GM18907 (cell line): ENCODE results near the gene CD48.

Experiments
- ATAC-seq: cut with Tn5 transposase; IDR thresholded peaks from one replicate; pipeline ENCODE4 v1.9.1; 2021; ENCODE audit warnings: mild to moderate bottlenecking, moderate library complexity; ENCODE audit not compliant: unreplicated experiment

Gene CD48

DNA sequence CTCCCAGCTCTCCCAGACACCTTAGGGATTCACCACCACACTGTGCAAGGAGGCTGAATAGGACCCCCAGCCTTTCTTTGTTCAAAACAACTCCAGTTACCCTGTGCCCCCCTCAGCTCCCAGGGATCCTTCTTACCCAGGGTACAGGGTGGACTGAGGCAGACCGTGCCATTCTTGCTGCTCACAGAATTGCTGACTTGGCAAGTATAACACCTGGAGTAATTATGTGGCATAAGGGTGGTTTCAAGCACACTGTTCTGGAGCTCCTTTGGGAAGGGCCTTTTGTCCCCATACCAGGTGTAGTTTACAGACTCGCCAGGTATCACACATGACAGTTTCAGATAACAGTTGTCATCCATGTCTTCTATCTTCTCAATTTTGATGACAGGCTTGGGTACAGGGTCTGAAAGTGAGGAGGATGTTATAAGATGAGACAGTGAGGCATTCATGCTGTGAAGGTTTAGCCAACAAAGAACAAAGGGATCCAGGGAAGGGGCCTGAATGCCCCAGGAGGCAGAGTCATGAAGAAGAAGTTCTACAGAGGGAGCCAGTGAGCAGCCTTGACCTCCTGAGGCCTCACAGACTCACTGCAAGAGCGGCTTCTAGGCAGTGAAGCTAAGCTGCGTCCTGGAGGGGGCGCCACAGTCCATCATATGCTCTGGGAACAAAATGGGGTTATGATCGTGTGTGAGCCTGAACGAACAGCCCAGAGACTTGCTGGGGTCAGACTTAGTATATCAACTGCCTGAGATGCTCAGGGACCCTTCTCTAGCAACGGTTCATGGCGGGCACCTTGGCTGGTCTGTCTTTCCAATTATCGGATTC, 30.3 kb downstream of the CD48 start:
- ATAC-seq, result peak; percentile 54

DNA sequence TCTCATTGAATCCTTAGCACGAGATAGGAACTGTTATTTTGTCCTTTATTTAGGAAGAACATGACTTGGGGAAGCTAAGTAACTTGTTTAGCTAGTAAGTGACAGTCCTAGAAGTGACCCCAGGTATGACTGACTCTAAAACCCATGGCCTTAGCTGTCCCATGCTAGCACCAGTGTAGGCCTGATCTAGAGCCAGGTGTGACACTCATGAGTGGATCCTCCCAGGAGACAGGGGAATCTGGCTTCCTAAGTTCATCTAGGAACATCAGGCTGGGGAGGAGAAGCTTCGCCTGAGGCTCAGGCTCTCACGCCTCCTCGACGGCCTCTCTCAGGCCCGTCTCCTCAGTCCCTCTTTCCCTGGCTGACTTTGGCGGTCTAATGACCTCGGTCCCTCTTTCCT, 31.2 kb downstream of the CD48 start:
- no peak for ATAC-seq

- ATAC-seq, result no peak
Observed at GRCh38 chr1:160679893-160680292, 31.7 kb downstream of the CD48 start.

DNA sequence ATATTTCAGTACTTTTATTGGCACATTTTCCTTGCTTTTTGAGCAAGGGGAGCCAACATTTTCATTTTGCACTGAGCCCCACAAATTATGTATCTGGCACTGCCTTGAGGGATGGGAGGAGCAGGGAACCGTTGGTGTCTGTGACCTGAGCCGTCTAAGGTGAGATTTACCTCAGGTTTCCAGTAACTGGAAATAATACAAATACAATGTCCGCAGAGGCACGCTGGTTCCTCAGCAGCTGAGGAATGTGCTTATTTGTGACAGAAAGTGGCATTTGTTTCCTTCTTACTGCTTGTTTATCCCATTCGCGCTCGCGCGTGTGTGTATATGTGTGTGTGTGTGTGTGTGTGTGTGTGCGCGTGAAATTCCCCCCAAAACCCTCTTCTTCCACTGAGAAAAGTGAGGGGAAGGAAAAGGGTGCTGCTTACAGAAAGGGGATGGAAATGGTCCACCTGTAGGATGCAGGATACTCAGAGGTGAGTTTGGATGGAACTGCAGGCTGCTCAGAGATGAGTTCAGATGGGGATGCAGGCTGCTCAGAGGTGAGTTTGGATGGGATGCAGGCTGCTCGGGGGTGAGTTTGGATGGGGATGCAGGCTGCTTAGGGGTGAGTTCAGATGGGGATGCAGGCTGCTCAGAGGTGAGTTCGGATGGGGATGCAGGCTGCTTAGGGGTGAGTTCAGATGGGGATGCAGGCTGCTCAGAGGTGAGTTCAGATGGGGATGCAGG, 34.6 kb downstream of the CD48 start:
- ATAC-seq, result no peak

GRCh38 chr1:160675641-160676410, 35.8 kb downstream of the CD48 start:
- ATAC-seq, result peak; percentile 47

GRCh38 chr1:160674415-160674814, 37.2 kb downstream of the CD48 start:
- ATAC-seq, result no peak

GRCh38 chr1:160672789-160673695, 38.6 kb downstream of the CD48 start:
- ATAC-seq, result no peak

DNA sequence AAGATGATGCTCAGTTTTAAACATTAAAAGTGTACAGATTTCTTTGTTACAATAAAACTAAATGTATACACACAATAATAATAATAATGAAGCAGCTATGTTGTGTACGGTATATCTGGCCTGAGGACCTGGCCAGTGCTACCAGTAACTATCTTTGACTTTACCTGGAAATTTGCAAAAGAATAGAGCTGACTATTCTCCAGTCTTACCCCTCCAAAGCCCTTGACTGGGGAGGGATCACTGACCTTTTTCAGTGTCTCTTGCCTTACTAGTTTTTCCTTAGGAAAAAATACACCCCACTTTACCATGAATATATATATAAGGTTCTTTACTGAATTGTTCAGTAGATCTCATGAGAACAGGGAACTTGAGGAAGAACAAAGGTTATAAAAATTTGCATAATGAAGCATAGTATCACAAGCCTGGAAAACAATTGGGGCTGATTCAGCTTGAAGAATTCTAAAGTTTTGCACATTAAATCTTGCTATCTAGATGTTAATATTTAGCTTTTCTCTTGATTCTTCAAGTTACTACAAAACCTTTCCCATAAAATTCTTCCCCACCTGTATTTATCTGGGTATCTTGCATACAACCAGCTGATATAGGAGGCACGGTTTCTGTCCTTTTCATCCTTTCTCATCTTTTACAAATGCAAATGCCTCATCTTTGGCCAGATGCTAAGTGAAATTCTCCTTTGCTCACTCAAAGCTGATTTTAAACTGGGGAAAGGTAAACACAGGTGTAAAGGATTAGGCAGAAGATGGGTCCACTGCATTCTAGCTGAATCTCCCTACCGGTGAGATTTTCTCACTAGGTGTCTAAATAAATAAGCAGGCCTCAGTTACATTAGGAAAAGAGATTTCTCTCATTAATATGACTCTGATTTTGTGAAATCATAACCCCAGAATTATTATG, 39.8 kb downstream of the CD48 start:
- no peak for ATAC-seq

DNA sequence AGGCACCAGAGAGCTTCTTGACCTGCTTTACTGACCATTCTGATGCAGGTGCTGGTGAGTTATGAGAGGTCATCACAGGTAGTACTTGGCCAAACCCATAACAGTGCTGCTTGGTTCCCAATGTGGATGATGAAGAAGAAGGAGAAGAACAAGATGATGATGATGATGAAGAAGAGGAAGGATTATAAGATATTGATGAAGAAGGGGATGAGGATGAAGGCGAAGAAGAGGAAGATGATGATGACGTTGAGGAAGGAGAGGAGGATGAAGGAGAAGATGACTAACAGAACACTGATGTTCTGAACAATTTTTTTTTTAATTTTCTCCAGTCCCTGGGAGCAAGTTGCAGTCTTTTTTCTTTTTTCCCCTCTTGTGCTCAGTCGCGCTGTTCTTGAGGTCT, 40.9 kb downstream of the CD48 start:
- ATAC-seq, result no peak

- no peak for ATAC-seq
Observed at GRCh38 chr1:160669802-160670201, 41.8 kb downstream of the CD48 start.

- no peak for ATAC-seq
Observed at GRCh38 chr1:160669276-160669675, 42.3 kb downstream of the CD48 start.

GRCh38 chr1:160667896-160668295, 43.7 kb downstream of the CD48 start:
- ATAC-seq, result no peak

DNA sequence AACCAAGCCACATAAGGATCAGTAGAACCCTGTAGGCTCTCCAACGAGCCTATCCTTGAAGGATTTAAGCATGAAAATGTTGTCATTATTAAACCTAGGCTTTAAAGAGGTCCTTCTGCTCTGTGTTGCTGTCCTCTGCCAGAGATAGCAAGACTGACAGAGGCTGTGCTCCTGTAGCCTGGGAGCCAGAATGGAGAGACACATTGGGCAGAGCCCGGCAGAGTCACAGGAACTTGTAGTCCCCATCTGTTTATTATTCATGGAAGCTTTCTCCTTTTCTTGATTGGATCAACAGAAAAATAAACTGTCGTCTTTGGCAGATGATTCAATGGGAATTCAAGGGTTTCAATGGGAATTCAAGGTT, 45.6 kb downstream of the CD48 start:
- no peak for ATAC-seq

DNA sequence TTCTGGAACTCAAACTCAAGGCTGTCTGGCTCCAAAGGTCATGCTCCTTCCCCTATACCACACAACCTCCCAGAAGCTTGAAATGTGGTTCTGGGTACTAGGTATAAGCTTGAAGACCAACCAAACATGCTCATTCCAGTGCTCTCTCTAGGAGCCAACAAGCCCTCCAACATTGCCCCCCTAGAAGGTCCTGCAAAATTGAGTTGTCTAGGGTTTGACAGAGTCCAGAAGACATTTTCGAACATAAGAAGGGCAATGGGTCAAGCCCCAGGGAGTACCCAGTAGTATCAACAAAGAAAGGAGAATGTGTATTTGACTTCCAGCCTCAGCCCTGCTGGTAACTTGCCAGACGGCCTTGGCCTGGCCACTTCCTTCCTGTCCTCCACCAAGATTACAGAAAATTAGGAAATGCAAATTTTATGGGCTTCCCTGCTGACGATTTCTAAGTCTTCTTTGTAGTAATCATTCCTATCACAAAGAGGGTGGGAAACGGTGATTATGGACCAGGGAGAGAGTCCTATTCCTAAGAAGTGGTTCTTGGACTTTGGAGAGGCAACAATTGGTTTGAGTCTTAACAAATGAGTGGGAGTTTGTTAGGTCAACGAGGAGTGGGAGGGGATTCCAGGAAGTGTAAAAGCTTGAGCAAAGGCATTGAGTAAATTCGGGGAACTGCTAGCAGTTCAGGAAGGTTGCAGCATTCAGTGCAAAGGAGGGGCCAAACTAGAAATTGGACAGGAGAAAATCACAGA, 46.1 kb downstream of the CD48 start:
- ATAC-seq, result no peak

DNA sequence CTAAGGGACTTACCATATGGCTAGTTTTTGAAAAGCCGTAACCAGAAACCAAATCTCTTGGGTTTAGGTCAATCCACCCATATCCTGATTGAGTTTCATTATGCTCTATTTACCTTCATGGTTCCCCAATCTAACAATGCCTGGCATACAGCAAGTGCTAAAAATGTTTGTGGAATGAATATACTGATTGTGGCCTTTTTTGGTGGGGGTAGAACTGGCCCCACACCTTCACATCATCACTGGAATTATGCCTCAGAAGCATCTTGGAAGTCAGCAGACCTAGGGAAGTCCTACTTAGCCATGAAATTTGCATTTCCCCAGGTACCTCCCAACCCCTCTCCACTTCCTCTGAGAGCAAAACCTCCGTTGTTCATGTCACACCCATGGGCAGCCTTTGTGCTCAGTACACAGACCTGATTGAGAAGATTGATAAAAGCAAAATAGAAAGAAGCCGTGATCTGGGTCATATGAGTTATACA, 47.0 kb downstream of the CD48 start:
- ATAC-seq, result peak; percentile 72

DNA sequence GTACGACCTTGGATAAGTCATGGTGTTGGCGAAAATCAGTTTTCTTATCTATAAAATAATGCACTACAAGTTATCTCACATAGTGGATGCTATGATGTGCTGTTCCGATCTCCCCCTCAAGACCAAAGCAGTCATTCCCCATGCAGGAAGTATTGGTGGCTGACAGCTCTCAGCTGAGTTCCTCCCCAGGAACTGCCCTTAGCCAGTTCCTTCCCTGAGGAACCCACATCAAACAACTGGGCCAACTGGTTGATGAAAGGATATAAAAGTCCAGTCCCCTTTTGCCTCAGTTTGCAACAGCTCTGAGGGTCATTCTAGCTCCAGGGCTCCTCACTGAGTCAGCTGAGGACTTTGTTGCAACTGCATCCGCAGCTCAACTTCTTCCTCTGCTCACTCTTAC, 48.7 kb downstream of the CD48 start:
- no peak for ATAC-seq

DNA sequence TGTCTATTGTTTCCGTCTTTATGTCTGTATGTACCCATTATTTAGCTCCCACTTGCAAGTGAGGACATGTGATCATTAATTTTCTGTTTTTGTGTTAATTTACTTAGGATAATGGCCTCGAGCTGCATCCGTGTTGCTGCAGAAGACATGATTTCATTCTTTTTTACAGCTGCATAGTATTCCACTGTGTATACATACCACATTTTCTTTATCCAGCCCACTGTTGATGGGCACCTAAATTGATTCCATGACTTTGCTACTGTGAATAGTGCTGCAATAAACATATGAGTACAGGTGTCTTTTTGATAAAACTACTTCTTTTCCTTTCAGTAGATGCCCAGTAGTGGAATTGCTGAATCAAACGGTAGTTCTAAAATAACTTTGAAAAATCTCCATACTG, 52.1 kb downstream of the CD48 start:
- no peak for ATAC-seq

- ATAC-seq, result no peak
Observed at GRCh38 chr1:160658814-160659193, 52.8 kb downstream of the CD48 start.
